GOT3 (cell line): ENCODE results near the gene CDK11B.

Experiments used
- DNase-seq: peaks from one replicate; lab custom pipeline; 2025; ENCODE audit warnings: mixed read lengths; lab: John Stamatoyannopoulos, UW

Gene CDK11B

GRCh38 chr1:1615256-1616044, 43.4 kb downstream of the CDK11B start, which contains the start of gene MIB2:
Gene MIB2 (plus strand): TSS chr1:1615500. CDS start chr1:1623453, 7,953 bp downstream.
- peak; percentile 89 for DNase-seq

GRCh38 chr1:1614954-1615255, 43.9 kb downstream of the CDK11B start:
- DNase-seq: no peak

GRCh38 chr1:1614204-1614953, 44.4 kb downstream of the CDK11B start:
- DNase-seq: peak; percentile 26

GRCh38 chr1:1613509-1614082, 45.2 kb downstream of the CDK11B start:
- DNase-seq: no peak

GRCh38 chr1:1612104-1612400, 46.8 kb downstream of the CDK11B start:
- DNase-seq: no peak

- no peak for DNase-seq
Observed at GRCh38 chr1:1610796-1611195, 48.0 kb downstream of the CDK11B start.

- DNase-seq: no peak
Observed at GRCh38 chr1:1609822-1610485, 48.9 kb downstream of the CDK11B start.

GRCh38 chr1:1606232-1606631, 52.6 kb downstream of the CDK11B start:
- no peak for DNase-seq

GRCh38 chr1:1605724-1606123, 53.1 kb downstream of the CDK11B start:
- DNase-seq: no peak

- DNase-seq: no peak
Observed at GRCh38 chr1:1605034-1605591, 53.7 kb downstream of the CDK11B start.

GRCh38 chr1:1604374-1605033, 54.3 kb downstream of the CDK11B start:
- no peak for DNase-seq

GRCh38 chr1:1603671-1604373, 55.0 kb downstream of the CDK11B start:
- no peak for DNase-seq

- DNase-seq: no peak
Observed at GRCh38 chr1:1602968-1603506, 55.8 kb downstream of the CDK11B start.

GRCh38 chr1:1602304-1602967, 56.4 kb downstream of the CDK11B start:
- DNase-seq: no peak

GRCh38 chr1:1601564-1602303, 57.1 kb downstream of the CDK11B start:
- DNase-seq: no peak

- DNase-seq: no peak
Observed at GRCh38 chr1:1600861-1601563, 57.8 kb downstream of the CDK11B start.

GRCh38 chr1:1599935-1600860, 58.6 kb downstream of the CDK11B start, which contains the start of gene FNDC10:
Gene FNDC10 (minus strand): TSS chr1:1600135. CDS start chr1:1600015, 120 bp downstream.
- no peak for DNase-seq
